Measurements from ENCODE around the gene ARL16.

Gene ARL16

GRCh38 chr17:81712468-81713003 is 28.9 kb upstream of the ARL16 start:
- no peak for DNase-seq

- peak; percentile 76 for DNase-seq
Measured at GRCh38 chr17:81711814-81712467, 28.3 kb upstream of the ARL16 start, which contains the start of gene SLC25A10. Gene SLC25A10, plus strand, starts transcription at chr17:81712284. Its CDS starts 143 bp downstream, at chr17:81712427.

GRCh38 chr17:81710514-81711308 is 27.1 kb upstream of the ARL16 start:
- no peak for DNase-seq

GRCh38 chr17:81708739-81709185 is 25.2 kb upstream of the ARL16 start:
- DNase-seq: no peak

GRCh38 chr17:81707725-81708646 is 24.4 kb upstream of the ARL16 start:
- DNase-seq: no peak

- DNase-seq: no peak
Measured at GRCh38 chr17:81706757-81707624, 23.4 kb upstream of the ARL16 start.

GRCh38 chr17:81706232-81706611 is 22.6 kb upstream of the ARL16 start:
- no peak for DNase-seq

- DNase-seq: no peak
Measured at GRCh38 chr17:81705518-81706231, 22.1 kb upstream of the ARL16 start.

GRCh38 chr17:81703747-81704654 is 20.4 kb upstream of the ARL16 start:
- no peak for DNase-seq

- DNase-seq: peak; percentile 91
Measured at GRCh38 chr17:81702934-81703746, 19.5 kb upstream of the ARL16 start, which contains the start of gene MRPL12. Gene MRPL12, plus strand, starts transcription at chr17:81703367. Its CDS starts 135 bp downstream, at chr17:81703502.

- no peak for DNase-seq
Measured at GRCh38 chr17:81701288-81702071, 17.9 kb upstream of the ARL16 start.

- no peak for DNase-seq
Measured at GRCh38 chr17:81700353-81701287, 17.0 kb upstream of the ARL16 start.

- DNase-seq: no peak
Measured at GRCh38 chr17:81697261-81698044, 13.9 kb upstream of the ARL16 start.

GRCh38 chr17:81696218-81696941 is 12.8 kb upstream of the ARL16 start:
- no peak for DNase-seq

- DNase-seq: no peak
Measured at GRCh38 chr17:81695801-81696200, 12.2 kb upstream of the ARL16 start.

All from fibroblast of skin of scalp (primary cell).